Measurements from ENCODE around the gene CHTF18.
"Not testable (repeated sequence)": the region's sequence is repeated elsewhere in the genome, so short reads cannot be mapped to it uniquely, and the experiment has no call there.

CHTF18 gene

DNA sequence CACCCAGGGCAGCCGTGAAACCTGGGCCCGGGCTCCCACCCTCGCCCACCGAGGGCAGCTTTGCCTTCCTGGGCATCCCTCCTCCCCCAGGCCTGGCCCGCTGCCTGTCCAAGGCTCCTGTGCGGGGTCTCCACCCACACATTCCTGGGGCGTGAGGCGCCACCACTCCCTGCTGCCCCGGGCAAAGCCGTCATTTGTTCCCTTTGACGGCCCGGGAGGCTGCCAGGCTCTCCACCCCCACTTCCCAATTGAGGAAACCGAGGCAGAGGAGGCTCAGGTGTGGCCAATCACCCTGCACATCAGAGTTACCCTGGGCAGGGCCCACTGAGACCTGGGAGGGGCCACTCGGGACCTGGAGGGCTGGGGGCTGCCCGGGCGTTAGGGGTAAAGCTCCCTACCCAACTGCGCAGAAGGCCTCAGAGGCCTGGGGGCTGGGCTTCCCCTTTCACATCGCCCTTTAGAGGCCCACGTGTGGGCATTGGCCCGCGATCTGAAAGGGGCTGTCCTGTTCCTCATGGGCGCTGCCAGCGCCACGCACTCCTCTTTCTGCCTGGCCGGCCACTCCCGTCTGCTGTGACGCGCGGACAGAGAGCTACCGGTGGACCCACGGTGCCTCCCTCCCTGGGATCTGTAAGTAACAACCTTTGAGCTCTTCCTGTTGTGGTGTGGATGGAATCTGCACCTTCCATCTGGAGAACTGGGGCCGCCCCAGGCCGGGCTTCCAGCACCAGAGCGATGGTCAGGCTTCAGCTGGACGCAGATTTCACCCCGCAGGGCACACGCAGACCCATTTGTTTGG is 27.7 kb upstream of the CHTF18 start, which contains the start of gene MSLN:
MSLN (plus strand) TSS at position 190 of the 799 bp plus-strand sequence. CDS start 1,947 bp downstream, outside the sequence.
- DNase-seq = no peak

DNA sequence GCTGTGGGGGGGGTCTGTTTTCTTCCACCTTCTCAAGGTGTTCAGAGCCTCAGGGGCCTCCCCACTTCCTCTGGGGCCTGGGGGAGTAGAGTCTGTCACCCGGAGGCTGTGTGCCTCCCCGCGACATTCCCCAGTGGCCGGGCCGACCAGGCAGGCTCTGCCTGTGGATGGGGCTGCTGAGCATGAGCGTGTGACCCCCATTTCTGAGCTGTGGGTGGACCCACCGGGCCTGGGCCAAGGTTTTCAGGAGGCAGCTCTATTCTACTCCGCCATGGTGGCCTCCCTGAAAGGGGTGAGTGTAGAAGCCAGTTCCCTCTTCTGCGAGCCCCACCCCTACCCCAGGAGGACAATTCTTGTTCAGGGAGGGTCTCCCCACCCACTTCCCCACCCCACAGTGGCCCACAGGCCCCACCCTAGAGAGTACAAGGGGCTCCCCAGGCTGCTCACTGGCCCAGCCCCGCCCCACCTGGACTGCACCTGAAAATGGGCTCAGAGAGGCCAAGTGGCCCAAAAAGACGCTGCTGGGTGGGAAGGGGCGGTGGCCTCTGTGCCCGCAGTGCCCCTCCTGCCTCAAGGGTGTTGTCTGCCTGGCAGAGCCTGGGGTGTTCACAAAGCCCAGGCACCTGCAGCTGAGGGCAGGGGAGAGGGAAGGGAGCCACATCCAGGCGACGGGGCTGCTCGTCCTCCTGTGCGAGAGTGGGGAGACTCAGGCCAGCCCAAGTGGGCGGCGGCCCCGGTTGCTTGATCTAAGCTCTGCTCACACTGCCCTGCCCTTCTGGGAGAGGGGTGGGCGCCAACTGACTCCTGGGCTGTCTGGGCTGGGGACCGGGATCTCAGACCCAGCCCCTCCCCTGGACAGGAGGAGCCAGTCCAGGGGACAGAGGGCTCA is 26.6 kb upstream of the CHTF18 start:
- no peak for DNase-seq

DNA sequence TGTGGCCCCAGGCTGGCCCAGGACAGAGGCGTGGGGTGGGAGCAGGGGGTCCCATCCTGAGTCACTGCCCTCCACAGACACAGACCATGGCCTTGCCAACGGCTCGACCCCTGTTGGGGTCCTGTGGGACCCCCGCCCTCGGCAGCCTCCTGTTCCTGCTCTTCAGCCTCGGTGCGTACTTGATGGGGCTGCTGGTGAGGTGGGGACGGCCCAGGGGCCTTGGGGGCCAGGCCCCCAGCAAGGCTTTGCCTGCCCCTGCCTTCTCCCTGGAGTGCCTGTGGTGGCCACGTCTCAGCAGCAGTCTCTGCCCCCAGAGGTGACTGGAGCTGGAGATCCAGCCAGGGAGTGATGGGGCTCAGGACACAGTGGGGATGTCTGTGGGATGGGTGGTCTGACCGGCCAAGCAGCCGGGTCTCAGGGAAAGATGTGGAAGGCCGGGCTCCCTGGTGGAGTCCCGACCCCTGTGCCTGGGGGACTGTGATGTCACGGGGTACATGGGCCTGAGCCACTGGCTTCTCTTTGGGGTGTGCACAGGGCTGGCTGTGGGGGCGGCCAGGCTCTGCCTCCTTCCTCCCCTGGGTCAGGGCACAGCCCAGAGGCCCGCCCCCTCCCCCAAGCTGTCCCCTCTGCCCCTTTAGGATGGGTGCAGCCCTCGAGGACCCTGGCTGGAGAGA is 25.7 kb upstream of the CHTF18 start:
- no peak for DNase-seq

DNA sequence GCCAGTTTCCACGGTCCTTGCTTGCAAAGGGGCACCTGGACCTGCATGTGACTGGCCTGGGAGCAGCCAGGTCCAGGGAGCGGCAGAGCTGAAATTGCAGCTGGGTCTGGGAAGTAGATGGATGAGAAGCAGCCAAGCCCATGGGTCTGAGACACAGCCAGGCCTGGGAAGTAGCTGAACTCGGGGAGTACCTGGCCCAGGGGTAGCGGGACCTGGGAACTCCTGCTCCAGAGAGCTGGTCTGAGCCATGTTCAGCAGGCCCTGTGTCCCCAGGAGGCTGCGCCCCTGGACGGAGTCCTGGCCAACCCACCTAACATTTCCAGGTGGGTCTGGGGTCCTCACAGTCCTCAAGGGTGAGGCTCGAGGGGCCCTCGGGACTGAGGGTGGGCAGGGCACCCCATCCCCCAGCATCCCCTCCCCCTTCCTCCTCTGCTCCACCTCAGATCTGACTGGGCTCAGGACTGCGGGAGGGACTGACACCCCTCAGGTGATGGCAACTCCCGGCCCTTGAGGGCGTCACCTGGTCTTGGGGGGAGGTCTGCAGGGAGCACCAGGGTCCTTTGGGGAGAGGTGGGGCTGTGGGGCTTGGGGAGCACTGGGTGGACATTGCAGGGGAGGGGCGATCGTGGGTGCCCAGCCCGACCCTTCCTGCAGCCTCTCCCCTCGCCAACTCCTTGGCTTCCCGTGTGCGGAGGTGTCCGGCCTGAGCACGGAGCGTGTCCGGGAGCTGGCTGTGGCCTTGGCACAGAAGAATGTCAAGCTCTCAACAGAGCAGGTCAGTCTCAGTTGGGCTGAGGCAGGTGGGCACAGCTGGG is 24.8 kb upstream of the CHTF18 start:
- no peak for DNase-seq

GRCh38 chr16:764184-764750 is 24.2 kb upstream of the CHTF18 start:
- no peak for DNase-seq

DNA sequence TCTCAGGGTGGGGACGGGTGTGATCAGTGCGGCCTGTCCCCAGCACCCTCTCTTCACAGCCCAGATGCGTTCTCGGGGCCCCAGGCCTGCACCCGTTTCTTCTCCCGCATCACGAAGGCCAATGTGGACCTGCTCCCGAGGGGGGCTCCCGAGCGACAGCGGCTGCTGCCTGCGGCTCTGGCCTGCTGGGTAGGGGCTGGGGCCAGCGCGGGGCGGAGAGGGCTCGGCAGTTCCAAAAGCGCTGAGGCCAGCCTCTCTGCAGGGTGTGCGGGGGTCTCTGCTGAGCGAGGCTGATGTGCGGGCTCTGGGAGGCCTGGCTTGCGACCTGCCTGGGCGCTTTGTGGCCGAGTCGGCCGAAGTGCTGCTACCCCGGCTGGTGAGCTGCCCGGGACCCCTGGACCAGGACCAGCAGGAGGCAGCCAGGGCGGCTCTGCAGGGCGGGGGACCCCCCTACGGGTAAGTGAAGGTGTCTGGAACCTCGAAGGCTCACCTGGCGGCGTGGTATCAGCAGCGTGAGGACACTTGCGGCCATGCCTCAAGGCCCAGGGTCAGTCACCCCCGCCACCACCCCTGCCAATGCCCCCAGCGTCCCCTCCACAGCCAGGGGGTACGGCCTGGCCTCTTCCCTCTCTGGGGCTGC is 23.5 kb upstream of the CHTF18 start:
- no peak for DNase-seq

DNA sequence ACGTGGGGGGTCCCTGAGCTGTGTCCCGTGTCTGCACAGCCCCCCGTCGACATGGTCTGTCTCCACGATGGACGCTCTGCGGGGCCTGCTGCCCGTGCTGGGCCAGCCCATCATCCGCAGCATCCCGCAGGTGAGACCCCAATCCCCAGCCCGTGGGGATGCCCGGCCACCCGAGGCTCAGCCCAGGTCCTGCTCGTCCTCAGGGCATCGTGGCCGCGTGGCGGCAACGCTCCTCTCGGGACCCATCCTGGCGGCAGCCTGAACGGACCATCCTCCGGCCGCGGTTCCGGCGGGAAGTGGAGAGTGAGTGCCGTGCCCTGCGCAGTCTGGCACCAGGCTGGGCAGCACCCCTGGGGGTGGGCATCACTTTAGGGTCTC is 22.9 kb upstream of the CHTF18 start:
- DNase-seq = no peak

DNA sequence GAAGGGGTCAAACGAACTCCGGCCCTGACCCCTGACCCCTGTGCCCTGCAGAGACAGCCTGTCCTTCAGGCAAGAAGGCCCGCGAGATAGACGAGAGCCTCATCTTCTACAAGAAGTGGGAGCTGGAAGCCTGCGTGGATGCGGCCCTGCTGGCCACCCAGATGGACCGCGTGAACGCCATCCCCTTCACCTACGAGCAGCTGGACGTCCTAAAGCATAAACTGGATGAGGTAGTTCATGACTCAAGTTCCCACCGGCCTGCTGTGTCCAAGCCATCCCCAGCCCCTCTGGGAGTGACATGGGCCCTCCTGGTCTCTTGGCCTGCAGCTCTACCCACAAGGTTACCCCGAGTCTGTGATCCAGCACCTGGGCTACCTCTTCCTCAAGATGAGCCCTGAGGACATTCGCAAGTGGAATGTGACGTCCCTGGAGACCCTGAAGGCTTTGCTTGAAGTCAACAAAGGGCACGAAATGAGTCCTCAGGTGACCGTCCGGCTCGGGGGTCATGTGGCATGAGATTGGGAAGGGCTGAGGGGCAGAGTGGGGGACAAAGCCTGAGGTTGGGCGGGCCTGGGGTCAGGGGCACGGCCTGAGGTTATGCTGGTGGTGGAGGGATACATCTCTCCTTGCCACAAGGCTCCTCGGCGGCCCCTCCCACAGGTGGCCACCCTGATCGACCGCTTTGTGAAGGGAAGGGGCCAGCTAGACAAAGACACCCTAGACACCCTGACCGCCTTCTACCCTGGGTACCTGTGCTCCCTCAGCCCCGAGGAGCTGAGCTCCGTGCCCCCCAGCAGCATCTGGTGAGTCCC is 22.2 kb upstream of the CHTF18 start:
- DNase-seq = no peak

DNA sequence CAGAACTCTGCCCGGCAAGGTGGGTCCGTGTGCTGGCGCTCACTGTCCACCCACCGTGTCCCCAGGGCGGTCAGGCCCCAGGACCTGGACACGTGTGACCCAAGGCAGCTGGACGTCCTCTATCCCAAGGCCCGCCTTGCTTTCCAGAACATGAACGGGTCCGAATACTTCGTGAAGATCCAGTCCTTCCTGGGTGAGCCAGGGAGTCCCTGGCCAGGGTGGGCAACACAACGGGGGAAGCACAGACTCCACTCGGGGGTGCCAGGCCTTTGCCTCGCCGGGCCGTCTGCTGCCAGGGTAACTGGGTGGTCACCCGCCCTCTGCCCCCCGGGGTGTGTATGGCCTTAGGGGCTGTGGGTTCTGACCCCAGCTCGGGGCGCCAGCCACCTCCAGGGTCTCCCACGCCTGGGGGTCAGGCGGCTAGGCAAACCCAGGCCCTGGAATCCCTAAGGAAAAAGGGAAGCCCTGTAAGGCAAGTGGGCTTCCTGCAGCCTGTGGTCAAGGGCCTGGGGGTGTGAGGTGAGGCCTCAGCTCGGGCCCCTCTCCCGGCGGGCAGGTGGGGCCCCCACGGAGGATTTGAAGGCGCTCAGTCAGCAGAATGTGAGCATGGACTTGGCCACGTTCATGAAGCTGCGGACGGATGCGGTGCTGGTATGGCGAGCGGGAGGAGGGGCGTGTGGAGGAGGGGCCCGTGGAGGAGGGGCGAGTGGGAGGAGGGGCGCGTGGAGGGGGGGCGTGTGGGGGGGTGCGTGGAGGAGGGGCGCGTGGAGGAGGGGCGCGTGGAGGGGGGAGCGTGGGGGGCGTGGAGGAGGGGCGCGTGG is 21.4 kb upstream of the CHTF18 start:
- no peak for DNase-seq

GRCh38 chr16:767743-768235 is 20.6 kb upstream of the CHTF18 start:
- DNase-seq = no peak

- DNase-seq = no peak
Observed at GRCh38 chr16:768428-768827, 20.0 kb upstream of the CHTF18 start.

- DNase-seq = no peak
Observed at GRCh38 chr16:769184-769784, 19.1 kb upstream of the CHTF18 start.

- no peak for DNase-seq
Observed at GRCh38 chr16:769934-770333, 18.5 kb upstream of the CHTF18 start.

DNA sequence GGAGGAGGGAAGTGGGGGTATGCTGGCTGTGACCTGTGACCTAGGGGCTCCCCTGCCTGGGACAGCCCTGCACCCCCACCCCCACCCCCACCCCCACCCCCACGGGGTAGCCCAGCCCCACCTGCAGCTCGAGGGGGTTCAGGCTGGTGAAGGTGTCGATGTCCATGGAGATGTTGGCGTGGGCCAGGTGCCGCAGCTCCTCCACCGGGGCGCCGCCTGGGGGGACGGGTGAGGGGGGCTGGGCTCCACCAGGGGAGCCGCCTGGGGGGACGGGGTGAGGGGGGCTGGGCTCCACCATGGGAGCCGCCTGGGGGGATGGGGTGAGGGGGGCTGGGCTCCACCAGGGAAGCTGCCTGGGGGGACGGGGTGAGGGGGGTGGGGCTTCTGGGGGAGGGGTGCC is 18.0 kb upstream of the CHTF18 start:
- DNase-seq = no peak

DNA sequence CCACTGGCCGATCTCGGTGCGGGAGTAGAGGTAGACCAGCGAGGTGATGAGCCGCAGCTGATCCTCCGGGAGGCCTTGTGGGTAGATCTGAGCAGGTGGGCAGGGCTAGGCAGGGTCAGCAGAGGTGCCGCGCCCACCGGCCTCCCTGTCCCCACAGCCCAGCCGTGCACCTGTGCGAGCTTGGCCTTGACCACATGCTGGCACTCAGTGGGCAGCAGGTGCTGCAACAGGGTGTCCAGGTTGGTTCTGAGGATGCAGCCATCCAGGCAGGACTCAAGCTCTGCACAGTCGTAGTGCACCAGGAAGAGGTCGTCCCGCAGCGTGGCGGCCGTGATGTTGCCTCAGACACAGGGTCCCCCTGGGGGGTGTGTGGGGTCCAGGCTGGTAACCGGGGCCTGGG is 15.5 kb upstream of the CHTF18 start:
- DNase-seq = no peak

GRCh38 chr16:774086-775001 is 14.1 kb upstream of the CHTF18 start:
- DNase-seq = no peak

- no peak for DNase-seq
Observed at GRCh38 chr16:775236-775796, 13.1 kb upstream of the CHTF18 start.

- DNase-seq = not testable (repeated sequence)
Observed at GRCh38 chr16:776298-776697, 12.1 kb upstream of the CHTF18 start.
